K562 (cell line): ENCODE measurements around the gene SLC35G6. TPM values are rescaled to one million over a fixed set of nuclear protein-coding genes. Genes with fewer than 3 reads are reported as not detected.
A peak's percentile ranks its signal among the peaks of the same experiment; 100 is the strongest.

Experiments used
- ATF7 ChIP-seq: fragments of 450-650 bp; IDR thresholded peaks from 2 replicates; pipeline ENCODE4 v1.7.1; 2014; ENCODE audit warnings: mild to moderate bottlenecking, moderate library complexity
- FOXP1 ChIP-seq: sonication (generic); formaldehyde crosslinking; IDR thresholded peaks from 2 replicates; pipeline ENCODE4 v1.8.0; 2022; ENCODE audit warnings: mild to moderate bottlenecking, missing genetic modification reagents
- HDAC1 ChIP-seq, 2 experiments: fragments of 450-650 bp; IDR thresholded peaks; 2 replicates each; pipeline ENCODE4 v1.6.1; 2016 to 2017; ENCODE audit warnings: inconsistent platforms in 1 of 2, mild to moderate bottlenecking in 1 of 2, moderate library complexity in 1 of 2
- KAT8 ChIP-seq: fragments of 450-650 bp; IDR thresholded peaks from 2 replicates; pipeline ENCODE4 v1.6.1; 2016; ENCODE audit warnings: low read depth, mild to moderate bottlenecking
- KDM1A ChIP-seq, 2 experiments: fragments of 450-650 bp; IDR thresholded peaks; 2 replicates each; pipeline ENCODE4 v1.6.1; 2016; ENCODE audit warnings: mild to moderate bottlenecking in 2 of 2
- KLF1 ChIP-seq: fragments of 450-650 bp; IDR thresholded peaks from 2 replicates; pipeline ENCODE4 v1.6.1; 2016; ENCODE audit warnings: missing genetic modification characterization, missing compliant biosample characterization
- L3MBTL2 ChIP-seq: fragments of 450-650 bp; IDR thresholded peaks from 2 replicates; pipeline ENCODE4 v1.6.1; 2016; ENCODE audit warnings: mild to moderate bottlenecking, moderate library complexity
- NCOA6 ChIP-seq: fragments of 450-650 bp; IDR thresholded peaks from 2 replicates; pipeline ENCODE4 v1.6.1; 2017; ENCODE audit warnings: mild to moderate bottlenecking
- NFIC ChIP-seq: fragments of 450-650 bp; IDR thresholded peaks from 2 replicates; pipeline ENCODE4 v1.6.1; 2017; ENCODE audit warnings: mild to moderate bottlenecking, inconsistent platforms
- YY1 ChIP-seq, 3 experiments: IDR thresholded peaks; 2 replicates each; pipeline ENCODE4 v1.6.1; 2011; ENCODE audit warnings: low read length in 2 of 3, mild to moderate bottlenecking in 2 of 3, moderate library complexity in 2 of 3, borderline replicate concordance in 1 of 3, control low read depth in 1 of 3, low read depth in 1 of 3; ENCODE audit not compliant: insufficient read depth in 3 of 3, insufficient replicate concordance in 2 of 3, control insufficient read depth in 1 of 3, insufficient read length in 1 of 3; ENCODE audit errors: extremely low read depth in 1 of 3
- ZC3H11A ChIP-seq: IDR thresholded peaks from 2 replicates; pipeline ENCODE4 v1.6.1; 2012; ENCODE audit warnings: low read depth, low read length, improper control_type of control experiment
- ZNF175 ChIP-seq: fragments of 200-800 bp; sonication (Bioruptor generic); IDR thresholded peaks from 2 replicates; pipeline ENCODE4 v1.6.1; 2016; ENCODE audit warnings: low read depth, mild to moderate bottlenecking, missing genetic modification characterization, missing compliant biosample characterization
- polyA plus RNA-seq, 8 experiments: library from polyadenylated mRNA; depleted of rRNA in 4 of 8; stranded (reverse) in 5 of 8; unstranded in 3 of 8; fragments of >200 nt; fragmentation: Nextera tagmentation in 2 of 8; fragmentation: Illumina TruSeq in 1 of 8; extraction: Ambion mirVana in 2 of 8; extraction: Trizol in 1 of 8; gene quantifications; 2 replicates each; pipeline versions ENCODE4 v1.2.1 to v1.2.3, GENCODE V29; 2011 to 2014; ENCODE audit warnings: inconsistent platforms in 1 of 8, missing spikeins in 1 of 8
- total RNA-seq, 7 experiments: library from RNA; depleted of rRNA in 6 of 7; stranded (reverse); fragments of >200 nt in 6 of 7; fragmentation: Illumina TruSeq in 2 of 7; extraction: Trizol in 2 of 7; gene quantifications; 2 replicates each; pipeline versions ENCODE4 v1.2.1 to v1.2.3, GENCODE V29; 2011 to 2021; ENCODE audit warnings: low replicate concordance in 1 of 7
- TF ChIP-seq, protein P1 (sequence below): fragments of 200-400 bp; formaldehyde crosslinking; IDR thresholded peaks from 2 replicates; pipeline ENCODE4 v1.6.1; 2017; ENCODE audit warnings: mild to moderate bottlenecking, low read depth, low read length, moderate library complexity

The SLC35G6 gene
- total and polyA plus RNA-seq, 9 of the 15 experiments (the other 6 are each of a cell fraction or from before 2014, with no cell fraction given) = not detected

DNA sequence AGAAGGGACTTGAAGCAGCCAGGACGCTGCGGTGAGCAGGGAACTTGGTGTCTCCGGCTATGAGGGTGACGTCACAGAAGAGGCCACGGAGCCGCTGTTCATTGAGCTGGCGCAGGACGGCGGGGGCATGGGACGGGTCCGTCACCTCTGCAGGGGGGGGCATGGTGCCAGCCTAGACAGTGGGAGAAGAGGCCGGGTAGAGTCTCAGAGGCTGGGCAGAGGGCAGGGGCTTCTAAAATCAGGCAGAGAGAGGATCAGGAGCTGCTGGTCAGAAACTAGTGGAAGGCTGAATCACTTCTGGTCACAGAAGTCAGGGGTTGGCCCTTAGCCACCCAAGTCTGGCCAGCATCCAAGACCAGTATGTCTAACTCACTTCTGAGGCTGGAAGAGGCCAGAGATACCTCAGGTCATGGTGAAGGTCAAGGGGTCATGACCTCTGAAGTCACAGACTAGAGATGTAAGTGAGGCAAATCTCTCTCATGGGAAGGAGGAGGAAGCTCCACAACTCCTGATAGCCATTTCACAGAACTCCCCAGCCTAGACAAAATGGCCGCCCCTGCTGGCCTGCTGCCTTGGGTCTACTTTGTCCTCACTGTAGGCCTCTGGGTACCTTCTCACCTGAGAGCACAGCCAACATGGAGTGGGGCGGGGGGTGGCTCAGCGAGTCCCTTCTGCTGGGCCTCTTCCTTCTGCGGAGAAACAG, 14.5 kb upstream of the SLC35G6 start (continued):
- TF ChIP-seq, protein P1, sequence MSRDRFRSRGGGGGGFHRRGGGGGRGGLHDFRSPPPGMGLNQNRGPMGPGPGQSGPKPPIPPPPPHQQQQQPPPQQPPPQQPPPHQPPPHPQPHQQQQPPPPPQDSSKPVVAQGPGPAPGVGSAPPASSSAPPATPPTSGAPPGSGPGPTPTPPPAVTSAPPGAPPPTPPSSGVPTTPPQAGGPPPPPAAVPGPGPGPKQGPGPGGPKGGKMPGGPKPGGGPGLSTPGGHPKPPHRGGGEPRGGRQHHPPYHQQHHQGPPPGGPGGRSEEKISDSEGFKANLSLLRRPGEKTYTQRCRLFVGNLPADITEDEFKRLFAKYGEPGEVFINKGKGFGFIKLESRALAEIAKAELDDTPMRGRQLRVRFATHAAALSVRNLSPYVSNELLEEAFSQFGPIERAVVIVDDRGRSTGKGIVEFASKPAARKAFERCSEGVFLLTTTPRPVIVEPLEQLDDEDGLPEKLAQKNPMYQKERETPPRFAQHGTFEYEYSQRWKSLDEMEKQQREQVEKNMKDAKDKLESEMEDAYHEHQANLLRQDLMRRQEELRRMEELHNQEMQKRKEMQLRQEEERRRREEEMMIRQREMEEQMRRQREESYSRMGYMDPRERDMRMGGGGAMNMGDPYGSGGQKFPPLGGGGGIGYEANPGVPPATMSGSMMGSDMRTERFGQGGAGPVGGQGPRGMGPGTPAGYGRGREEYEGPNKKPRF = no peak
- 0 out of 2 replicates have a peak, but pooled peaks have one; percentile 45 for TF ChIP-seq ZNF175
- peak; percentile 94 for TF ChIP-seq NFIC
- TF ChIP-seq ZC3H11A = peak; percentile 79; the same call in 1 of the 2 replicates
- peak; percentile 95 for TF ChIP-seq KAT8
- TF ChIP-seq ATF7 = peak; percentile 45; the same call in 1 of the 2 replicates
- peak; percentile 74 to 86 for TF ChIP-seq KDM1A (IDR thresholded peaks at IDR 0.05)
- no peak for TF ChIP-seq KLF1 (tag)
- TF ChIP-seq HDAC1 (IDR thresholded peaks at IDR 0.05) = peak in 1 of 2 experiments; percentile 47; a peak in 1 of 4 replicates
- no peak for TF ChIP-seq L3MBTL2
- no peak for TF ChIP-seq FOXP1 (CRISPR knock-in tag)
- peak; percentile 77 to 96 (median 89) for TF ChIP-seq YY1 (IDR thresholded peaks at IDR 0.05; ENCODE audit: borderline replicate concordance in 1 of 3, control insufficient read depth in 1 of 3, extremely low read depth in 1 of 3, insufficient read depth in 3 of 3, insufficient read length in 1 of 3, insufficient replicate concordance in 2 of 3, low read depth in 1 of 3, low read length in 2 of 3)
- no peak for TF ChIP-seq NCOA6
